DMS79 treated with DMSO at 0.1 percent for 48 hours (cell line): ENCODE measurements around the gene NHS.

Source experiments
- DNase-seq: peaks from one replicate; lab custom pipeline; 2025; lab: John Stamatoyannopoulos, UW

Gene NHS

DNA sequence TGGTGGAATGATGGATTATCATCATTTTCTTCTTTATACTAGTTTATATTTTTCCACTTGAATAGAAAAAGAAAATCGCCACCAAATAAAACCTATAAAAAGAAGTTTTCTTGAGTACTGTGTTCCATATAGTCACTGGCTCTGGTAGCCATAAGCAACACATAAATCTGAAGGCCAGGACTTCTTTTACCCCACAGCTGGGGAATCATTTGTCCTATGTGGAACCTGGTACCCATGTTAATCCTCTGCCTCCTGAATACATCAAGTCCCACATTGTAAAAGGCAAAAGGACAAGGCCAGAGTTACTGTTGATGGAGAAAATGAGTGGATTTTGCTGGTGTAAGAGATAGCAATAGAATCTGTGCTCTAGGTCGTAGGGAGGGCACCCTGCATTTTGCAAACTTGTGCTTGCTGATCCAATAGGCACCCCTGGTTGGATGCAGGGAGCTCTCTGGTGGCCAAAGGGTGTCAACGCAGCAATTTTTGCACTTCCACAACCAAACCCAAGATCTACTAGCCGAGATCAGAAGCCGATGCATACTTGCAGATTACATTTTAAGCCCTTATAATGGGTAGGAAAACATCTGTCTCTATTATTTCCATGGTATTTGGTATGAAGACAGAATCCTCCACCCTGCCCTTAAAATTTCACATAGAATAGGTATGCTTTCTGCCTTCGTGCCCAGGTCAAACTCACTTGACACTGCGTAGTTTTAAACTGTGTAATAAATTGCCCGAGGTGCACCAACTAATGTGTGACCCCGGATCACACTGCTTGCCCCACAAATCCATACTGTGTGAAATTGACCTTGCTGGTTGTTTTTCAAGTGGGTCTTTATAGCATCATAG lies 216.1 kb downstream of the NHS start:
- DNase-seq: peak; percentile 2

DNA sequence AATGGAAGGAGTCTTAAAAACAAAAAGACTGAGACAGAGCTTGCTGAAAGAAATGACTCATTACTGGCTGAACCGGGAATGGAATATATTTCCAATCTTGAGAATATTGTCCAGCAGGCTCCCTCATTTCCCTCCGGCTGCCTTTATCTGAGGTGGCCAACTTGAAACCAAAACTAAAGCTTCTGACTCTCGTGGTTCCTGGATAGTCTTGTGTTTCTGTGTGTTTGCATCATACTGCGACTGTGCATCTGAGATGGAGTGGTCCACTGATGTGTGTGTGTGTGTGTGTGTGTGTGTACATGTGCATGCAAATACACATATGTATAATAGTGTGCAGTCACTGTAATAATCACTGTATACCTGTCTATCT lies 216.7 kb downstream of the NHS start:
- DNase-seq: no peak

DNA sequence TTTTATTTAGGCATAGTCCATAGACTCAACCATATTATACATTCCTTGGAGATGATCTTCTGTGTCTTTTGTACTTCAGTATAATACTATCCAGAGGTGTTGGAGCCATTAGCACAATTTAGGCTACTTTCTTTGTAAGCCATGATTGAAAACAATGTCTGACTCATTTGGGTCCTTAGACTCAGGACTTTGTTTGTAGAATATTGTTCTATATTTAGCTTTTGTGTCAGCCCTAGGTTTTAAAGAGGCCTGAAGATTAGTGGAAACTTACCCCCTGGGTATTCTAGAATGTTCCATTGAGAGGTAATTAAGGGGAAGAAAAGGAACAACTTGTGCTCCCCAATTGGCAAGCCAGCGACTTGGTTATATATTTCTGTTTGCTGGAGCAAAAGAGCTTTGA lies 217.1 kb downstream of the NHS start:
- DNase-seq: no peak

DNA sequence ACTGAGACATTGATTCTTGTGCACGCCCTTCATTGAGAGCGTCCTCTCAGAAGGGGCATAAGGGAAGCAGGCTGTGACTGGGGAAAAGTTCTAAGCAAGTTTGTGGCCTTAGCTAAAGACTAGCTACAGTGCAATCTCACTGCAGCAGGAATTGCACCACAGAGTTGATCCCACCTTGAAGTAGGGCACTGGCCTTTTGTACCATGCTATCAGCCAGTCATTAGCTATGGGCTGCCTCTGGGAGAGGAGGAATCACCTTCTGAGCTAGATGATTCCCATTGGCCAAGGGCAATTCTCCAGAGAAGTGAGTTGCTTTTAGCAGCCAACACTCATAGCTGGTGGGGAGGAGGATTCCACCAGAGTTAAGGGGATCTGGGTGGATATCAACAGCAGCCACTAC lies 219.7 kb downstream of the NHS start:
- DNase-seq: no peak

DNA sequence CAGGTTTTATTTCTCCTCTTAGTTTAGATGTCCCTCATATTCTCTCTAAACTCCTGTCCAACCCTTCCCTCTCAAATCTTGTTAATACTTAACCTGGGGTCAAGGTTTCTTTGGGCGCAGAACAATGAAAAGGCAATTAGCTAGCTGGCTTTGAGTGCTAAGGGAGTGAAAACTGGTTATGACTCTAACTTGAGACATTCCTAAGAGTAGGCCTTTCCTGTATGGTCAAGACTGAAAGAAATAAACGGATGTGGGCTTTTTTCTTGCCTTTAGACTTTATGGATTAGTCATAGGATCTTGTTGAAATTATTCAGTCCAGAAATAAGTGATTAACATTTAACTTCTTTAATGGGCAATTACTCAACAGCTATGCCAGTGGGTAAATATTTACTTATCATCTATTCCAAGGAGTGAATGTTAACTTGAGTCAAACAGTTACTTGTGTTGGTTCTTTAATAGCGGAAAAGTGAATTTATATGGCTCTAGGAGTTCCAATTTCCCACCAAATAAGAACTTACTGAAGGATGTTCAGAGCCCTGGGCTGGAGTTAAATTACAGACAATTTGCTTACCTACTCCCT lies 220.5 kb downstream of the NHS start:
- no peak for DNase-seq

DNA sequence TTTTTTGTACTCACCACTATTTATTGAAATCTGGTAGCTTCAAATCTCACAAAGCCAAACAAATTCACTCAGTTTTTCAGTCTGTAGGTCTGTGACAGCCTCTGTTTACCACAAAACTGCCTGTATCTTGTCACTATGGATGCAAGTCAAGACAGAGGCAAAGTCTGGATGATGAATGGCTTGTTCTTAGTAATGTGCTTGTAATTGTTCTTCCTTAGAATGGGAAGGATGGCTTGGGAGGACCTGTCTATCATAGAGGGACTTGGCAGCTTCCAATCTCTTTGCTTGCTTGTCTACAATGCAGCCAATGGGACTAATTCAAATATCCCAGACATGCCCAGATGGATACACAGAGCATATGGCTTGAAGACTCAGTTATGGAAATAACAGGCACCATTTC lies 221.1 kb downstream of the NHS start:
- DNase-seq: no peak

DNA sequence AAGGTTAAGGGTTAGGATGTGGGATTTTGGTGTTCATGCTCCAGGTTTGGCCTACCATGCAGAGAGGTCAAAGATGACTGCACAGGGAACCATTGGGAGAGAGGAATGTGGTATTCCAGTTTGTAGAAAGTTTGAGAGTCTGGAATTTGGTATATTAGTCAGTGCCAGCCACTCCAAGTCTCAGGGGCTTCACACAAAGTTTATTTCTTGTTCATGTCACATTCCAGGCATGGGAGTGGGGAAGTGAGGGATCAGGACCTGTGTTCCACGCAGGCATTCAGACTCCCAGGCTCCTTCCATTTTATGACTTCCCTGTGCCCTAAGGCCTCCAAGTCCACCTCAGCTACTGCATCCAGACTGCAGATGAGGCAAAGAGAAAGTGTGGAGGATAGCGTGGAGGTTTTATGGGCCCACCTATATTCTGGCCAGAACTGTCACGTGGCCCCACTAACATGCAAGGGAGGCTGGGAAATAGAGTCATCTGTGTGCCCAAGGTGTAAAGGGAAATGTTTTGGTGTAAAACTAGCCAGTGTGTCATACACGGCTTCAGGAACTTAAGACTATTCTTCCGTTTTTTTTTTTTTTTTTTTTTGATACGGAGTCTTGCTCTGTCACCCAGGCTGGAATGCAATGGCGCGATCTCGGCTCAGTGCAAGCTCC lies 221.7 kb downstream of the NHS start:
- no peak for DNase-seq

DNA sequence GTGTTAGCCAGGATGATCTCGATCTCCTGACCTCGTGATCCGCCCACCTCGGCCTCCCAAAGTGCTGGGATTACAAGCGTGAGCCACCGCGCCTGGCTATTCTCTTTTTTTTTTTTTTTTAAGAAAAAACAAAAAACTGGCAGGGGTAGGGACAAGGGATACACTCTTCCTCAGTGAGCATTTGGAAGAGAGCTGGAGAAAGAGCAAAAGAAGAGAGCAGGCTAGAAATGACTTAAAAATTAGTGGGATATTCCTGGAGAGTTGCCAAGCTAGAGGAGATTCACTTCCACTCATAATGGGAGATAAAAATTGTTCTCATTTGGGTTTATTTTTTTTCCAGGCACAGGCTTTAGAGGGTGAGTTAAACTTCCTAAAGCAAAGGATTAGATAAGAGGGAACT lies 222.3 kb downstream of the NHS start:
- no peak for DNase-seq

DNA sequence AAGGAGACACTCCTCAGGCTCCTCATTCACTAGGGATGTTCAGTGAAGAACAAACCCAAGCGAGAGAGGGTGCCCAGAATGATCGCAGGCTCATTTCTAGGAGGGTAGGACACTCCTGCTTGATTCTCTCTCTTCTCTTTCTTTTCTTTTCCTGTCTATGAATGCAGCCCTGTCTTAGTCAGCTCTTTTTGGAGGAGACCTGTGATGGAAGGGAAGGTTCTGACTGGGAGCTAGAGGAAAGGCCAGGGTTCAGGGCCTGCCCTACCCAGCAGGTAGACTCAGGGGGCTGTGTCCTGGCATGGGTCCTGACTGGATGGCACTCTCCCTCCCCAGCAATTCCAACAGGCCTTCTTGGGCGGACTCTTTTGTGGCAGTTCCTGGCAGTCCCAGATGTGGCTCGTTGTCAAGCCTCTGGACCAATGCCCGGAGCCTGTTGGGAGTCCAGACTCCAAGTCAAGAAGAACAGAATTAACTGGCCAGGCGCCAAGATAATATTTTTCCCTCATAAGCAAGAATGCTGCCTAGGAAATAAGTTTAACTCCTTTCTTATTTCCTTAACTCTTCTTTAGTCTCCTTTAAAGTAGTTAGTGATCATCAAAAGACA lies 222.9 kb downstream of the NHS start:
- peak; percentile 18 for DNase-seq

DNA sequence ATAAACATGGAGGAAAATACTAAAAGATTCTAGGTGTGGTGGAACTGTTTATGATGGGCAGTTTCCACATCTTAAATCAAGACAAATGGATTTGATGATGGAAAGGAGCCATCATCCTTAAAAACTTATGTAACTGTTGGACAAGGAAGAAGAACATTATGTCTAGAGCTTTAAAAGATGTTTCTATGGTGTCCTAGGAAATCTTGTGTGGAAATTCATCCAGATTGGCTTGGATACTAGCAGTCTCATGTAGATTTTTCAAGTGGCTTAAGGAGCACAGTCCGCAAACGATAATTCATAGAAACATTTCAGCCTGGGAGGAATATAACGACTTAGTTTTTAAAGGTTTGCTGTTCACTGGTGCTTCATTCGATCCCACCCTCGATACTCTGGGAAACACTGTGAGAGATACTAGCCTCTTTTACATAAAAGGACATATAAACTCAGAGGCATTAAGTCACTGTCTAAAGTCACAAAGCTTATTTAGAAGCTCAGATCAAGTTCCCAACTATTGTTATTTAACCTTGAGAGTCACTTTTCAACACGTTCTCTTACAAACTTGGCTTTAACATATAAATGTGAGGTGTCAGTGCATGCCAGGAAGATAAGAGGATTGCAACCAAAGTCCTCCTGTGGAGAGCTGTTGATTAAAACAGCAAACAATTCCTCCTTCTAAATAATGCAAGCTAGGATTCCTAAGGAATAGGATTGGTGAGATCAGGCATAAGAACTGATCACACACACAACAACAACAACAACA lies 226.6 kb downstream of the NHS start:
- no peak for DNase-seq

DNA sequence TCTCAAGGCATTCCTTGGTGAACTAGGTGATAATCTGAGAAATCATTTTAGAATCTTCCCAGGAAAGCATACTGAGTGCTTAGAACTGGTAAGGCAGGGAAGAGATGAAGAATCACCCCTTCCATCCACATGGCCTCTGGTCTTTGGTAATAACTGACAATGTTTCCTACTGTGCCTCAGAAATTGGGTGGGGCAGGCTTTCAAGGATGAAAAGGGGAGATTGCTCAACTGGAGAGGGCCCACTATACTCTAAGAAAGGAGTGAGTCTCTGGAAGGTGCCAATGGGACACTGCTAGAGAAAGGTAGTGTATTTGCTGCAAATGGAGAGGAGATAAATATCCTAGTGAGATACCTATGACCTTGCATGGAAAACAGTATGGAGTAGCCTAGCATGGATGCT lies 227.2 kb downstream of the NHS start:
- DNase-seq: no peak

DNA sequence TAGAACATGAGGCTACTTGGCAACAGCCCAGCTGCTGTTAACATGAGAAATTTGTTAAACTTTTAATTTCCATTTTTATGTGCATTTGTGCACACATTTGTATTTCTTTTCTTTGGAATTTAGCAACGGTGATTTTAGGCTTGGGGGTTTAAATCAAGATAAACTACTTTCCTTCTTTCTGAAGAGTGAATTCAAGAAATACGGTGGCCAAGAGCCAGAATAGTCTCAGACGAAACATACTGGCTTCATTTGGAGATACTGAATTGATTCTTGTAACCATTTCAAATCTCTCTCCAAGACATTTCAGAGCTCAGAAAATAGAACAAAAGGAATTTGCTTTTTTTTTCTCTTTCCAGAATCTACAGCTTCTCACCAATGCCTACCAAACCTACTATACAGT lies 228.2 kb downstream of the NHS start:
- no peak for DNase-seq

DNA sequence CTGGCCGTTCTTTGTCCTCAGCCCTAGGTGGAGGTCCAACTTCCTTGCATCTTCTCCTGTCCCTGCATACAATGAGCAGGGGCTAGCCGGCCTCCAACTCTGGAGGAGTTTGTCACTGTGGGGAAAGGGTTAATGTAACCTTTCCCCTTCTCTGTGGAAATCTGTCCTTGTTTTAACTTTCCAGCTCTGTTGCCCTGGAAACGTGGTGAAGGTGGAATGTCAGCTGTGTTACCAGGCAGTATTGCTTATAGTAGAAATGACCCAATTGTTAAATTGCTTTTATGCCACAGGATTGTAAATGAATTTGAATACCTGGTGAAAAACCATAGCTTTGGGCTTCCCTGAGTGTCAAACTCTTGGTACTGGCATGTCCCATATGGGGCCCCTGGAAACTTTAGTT lies 230.7 kb downstream of the NHS start:
- no peak for DNase-seq

DNA sequence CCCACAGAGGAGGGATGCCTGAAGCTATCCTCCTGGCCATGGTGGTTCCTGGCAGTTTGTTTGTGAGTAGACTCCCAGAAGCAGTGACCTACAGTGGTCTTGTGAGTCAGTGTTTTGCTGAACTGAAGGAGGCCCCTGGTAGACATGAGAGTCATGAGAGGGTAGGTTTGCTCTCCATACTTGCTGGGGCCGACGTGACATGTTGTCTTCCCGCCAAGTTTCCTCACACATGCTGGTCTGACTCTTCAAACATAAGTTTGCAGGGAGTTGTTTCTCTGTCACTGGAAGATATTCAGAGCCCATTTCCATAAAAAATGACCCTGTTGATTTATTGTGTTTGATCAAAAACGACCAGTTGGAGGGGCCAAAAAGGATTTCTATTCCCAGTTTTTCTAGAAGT lies 231.2 kb downstream of the NHS start:
- no peak for DNase-seq

DNA sequence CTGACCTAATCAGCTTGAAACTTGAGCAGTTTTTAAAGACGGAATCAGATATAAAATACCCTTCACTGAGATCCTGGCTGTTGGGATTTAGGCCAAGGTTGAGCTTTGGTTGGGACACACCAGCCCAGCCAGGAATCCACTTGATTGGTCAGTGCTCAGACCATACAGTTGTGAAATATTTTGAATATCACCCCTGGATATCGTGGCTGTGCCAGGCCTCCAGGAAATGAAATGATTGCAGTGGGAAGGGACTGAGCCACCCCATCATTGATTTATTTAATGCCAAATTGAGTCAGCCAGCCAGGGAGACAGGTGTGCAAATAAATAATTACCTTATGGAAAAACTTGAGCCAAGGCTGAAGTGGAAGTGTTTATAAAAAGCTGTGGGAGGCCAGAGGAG lies 233.9 kb downstream of the NHS start:
- DNase-seq: peak; percentile 23

DNA sequence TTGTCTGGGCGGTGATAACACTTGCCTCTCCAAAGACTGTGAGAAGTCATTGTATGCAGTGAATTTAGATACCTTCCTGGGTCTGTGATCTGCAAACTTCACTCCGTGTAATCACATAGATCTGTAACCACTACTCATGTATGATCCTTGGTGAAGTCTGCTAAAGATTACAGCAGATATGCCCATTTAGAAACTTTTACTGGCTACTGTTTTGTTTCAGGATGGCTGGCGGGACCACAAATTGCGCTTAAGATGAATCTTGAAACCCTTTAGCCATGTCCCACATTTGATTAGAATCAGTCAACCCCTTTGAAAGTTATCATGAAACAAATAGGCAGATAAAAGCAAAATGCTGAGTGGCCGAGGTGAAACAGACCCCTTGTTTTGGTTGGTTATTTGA lies 235.8 kb downstream of the NHS start:
- DNase-seq: no peak

DNA sequence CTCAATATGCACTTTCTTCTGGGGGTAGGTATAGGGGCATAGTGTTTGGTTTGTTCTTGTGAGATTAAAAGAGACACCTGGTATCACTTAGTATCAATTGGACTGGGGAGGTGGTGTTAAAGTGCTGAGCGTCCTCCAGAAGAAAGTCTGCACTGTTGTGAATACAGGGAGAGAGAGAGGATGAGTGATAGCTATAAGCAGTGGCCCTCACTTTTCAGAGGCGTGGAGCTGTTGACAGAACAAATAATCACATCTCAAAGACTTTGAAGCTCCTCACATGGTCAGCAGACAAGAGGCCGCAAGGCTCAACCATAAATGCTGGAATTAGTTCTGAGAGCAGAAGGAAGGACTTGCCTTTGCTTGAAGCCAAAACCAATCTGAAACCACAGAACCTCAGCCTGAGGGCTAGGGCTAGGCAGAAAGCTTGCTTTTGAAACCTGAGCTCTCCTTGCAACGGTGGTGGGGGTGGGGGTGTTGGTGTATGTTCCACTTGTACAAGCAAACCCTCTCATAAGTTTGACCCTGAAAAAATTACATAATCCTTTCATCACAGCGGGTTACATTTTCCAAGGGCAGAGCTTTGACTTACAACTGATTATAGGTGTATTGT lies 239.1 kb downstream of the NHS start:
- peak; percentile 33 for DNase-seq

DNA sequence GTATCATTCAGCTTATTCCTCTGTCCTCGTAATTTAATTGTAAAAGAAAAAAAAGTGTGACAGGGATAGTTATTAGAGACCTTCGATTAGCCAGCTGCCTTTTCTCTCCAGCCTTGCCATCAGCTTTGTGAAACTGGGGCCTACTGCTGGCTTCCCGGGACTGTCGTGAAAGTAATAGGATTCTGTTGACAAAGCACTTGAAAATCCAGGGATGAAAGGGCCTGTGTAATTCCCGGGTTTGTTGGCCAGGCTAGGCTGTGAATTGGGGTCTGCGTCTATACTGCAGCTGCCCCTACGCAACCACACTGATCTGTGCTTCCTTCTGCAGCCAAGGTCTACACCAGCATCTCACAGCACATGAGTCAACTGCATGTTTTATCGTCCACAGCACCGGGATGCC lies 241.9 kb downstream of the NHS start:
- no peak for DNase-seq

DNA sequence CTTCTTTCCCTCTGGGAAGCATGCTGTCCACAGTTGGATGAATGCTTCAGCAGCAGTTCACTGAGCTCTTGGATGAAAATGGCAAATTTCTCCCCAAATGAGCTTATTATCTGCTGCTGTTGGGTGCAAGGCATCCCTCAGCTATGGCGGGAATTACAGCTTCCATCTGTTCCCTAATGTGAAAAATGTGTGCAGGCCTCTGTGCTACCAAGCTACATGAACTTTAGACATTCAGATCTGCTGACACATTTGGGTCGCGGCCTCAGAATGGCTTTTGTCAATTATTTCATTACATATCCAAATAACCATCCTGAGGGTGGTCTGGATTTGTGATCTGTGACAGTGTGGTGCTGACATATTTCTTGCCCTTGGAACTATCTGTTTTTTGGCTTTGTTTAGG lies 242.8 kb downstream of the NHS start:
- DNase-seq: no peak

DNA sequence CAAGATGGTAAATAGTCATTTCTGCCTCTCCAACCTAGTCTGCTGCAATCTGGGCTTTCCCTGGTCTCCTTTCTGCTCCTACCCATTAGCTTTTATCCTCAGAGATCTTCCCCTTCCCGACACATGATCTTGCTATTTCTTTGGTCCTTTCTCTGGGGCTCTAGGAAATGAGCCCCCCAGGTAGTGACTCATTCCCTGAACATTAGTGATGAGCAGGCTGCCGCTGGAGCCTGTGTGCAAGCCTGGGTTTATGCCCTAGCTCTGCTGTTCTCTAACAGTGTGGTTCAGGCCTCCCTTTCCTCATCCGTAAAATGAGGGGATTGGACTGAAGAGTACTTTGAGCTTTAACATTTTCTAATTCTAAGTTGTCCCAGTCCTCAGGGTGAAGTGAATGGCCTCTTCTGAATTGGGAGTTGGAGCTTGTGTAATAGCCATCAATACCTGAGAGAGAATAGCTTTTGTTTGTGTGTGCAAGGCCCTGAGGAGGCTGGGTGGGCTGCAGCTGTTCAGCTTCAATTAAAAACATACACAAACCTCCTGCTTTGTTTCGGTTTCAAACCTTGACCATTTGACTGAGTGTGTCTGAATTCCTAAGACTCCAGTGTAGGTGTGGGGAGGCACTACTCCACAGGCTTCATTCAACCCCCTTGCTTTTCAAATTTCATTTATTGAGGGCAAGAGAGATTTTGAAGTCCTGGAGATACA lies 246.7 kb downstream of the NHS start:
- no peak for DNase-seq

DNA sequence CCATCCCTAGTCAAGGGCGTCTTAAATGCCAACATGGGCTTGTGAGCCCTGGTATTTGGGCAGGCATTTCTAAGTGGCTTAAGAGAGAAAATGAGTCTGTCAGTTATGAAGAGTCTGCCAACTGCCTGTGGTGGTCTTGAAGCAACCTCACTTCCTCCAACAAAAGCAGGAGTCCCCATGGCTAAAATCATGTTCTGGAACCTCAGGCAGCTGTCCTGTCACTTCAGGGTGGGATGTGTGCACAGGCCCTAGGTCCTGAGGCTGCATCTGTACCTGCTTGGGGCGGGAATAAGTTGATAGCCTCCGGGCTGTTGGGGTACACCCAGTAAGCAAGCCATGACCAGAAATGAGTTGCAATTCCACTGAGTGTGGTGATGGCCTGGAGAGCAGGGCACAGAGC lies 247.3 kb downstream of the NHS start:
- DNase-seq: no peak
